Adrenal gland (tissue), 5 donors: ENCODE data around the gene GRIA1.

Experiments used
- POLR2A ChIP-seq, 2 donors: fragments of 450-650 bp; IDR thresholded peaks; one replicate each; pipeline ENCODE4 v1.6.1; 2017; ENCODE audit warnings: antibody characterized with exemption in 2 of 2, mild to moderate bottlenecking in 2 of 2, moderate library complexity in 1 of 2
- TF ChIP-seq, protein P1 (sequence below), 6 experiments: fragments of 450-650 bp in 4 of 6; fragments of 200-600 bp in 2 of 6; sonication (generic) in 1 of 6; IDR thresholded peaks; 1 replicate in 5 of 6; 2 replicates in 1 of 6; pipeline versions ENCODE4 v1.5.1 to v1.8.0; 2016 to 2021; ENCODE audit warnings: antibody characterized with exemption in 6 of 6, mild to moderate bottlenecking in 2 of 6, moderate library complexity in 1 of 6
- donor health status: DM: no; HTN: no; CAD: no.

DNA sequence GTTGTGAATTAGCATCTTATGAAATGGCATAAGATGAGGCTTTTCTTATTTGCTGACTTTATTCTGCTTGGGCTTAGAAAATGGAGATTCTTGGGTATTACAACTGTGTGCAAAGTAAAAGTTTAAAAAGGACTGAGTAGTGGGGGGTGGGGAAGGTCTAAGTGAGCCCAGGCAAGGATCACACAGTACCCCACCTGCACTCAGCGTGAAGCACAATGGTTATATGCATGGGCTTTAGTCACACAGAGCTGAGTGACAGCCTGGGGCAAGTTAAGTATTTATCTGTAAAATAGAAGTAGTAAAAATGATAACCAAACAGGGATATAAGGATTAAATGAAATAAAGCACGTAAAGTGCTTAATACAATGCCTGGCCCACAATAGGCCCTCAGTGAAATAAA is 300.9 kb downstream of the GRIA1 start:
- no peak for TF ChIP-seq POLR2A (IDR thresholded peaks at IDR 0.05)
- TF ChIP-seq, protein P1, sequence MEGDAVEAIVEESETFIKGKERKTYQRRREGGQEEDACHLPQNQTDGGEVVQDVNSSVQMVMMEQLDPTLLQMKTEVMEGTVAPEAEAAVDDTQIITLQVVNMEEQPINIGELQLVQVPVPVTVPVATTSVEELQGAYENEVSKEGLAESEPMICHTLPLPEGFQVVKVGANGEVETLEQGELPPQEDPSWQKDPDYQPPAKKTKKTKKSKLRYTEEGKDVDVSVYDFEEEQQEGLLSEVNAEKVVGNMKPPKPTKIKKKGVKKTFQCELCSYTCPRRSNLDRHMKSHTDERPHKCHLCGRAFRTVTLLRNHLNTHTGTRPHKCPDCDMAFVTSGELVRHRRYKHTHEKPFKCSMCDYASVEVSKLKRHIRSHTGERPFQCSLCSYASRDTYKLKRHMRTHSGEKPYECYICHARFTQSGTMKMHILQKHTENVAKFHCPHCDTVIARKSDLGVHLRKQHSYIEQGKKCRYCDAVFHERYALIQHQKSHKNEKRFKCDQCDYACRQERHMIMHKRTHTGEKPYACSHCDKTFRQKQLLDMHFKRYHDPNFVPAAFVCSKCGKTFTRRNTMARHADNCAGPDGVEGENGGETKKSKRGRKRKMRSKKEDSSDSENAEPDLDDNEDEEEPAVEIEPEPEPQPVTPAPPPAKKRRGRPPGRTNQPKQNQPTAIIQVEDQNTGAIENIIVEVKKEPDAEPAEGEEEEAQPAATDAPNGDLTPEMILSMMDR (IDR thresholded peaks at IDR 0.05) = no peak
